Esophagus (tissue), 2 donors: ENCODE results near the gene FPR2. TPM values are rescaled to one million over a fixed set of nuclear protein-coding genes. Genes with fewer than 3 reads are reported as not detected.
"Not testable (repeated sequence)": the region's sequence is repeated elsewhere in the genome, so short reads cannot be mapped to it uniquely, and the experiment has no call there.

Experiments used
- H3K27ac ChIP-seq, 2 donors: one replicate each; pipeline ENCODE4 v1.5.1; 2013; ENCODE audit warnings: low read depth in 2 of 2, mild to moderate bottlenecking in 2 of 2, inconsistent platforms in 1 of 2, low read length in 1 of 2, moderate library complexity in 1 of 2
- H3K27me3 ChIP-seq, 2 donors: one replicate each; pipeline ENCODE4 v1.6.1; 2013; ENCODE audit warnings: low read length in 2 of 2, control low read depth in 1 of 2, mild to moderate bottlenecking in 1 of 2; ENCODE audit not compliant: insufficient read depth in 2 of 2, control insufficient read depth in 1 of 2
- H3K36me3 ChIP-seq, 2 donors: one replicate each; pipeline ENCODE4 v1.6.1; 2013; ENCODE audit warnings: low read length in 1 of 2; ENCODE audit not compliant: control insufficient read depth in 2 of 2, insufficient read depth in 2 of 2
- H3K4me1 ChIP-seq, 2 donors: one replicate each; pipeline ENCODE4 v1.6.1; 2013; ENCODE audit warnings: low read length in 1 of 2; ENCODE audit not compliant: control insufficient read depth in 2 of 2, insufficient read depth in 2 of 2
- H3K4me3 ChIP-seq, 2 donors: one replicate each; pipeline ENCODE4 v1.5.1; 2013; ENCODE audit warnings: low read length in 2 of 2, mild to moderate bottlenecking in 2 of 2, low read depth in 1 of 2, moderate library complexity in 1 of 2
- H3K9me3 ChIP-seq, 2 donors: one replicate each; pipeline ENCODE4 v1.6.1; 2013; ENCODE audit warnings: mild to moderate bottlenecking in 2 of 2, low read depth in 1 of 2, low read length in 1 of 2, moderate library complexity in 1 of 2; ENCODE audit not compliant: control insufficient read depth in 2 of 2, insufficient read depth in 1 of 2
- WGBS, 2 donors: extraction: QIAGEN DNeasy Blood & Tissue Kit; methylation state at CpG; one replicate each; pipeline ENCODE4 v1.1.7; 2013; 5-methylcytosine and 5-hydroxymethylcytosine counted together
- polyA plus RNA-seq, 2 donors: library from polyadenylated mRNA; stranded (reverse); fragments of 200-250 nt; gene quantifications; one replicate each; pipeline ENCODE4 v1.2.3, GENCODE V29; 2013
- donor health status: healthy with polysubstance abuse.
- donor health status: Bipolar disorder and iron deficiency.

FPR2 gene
- polyA plus RNA-seq, 2 donors, result 0.04 to 0.12 TPM

DNA sequence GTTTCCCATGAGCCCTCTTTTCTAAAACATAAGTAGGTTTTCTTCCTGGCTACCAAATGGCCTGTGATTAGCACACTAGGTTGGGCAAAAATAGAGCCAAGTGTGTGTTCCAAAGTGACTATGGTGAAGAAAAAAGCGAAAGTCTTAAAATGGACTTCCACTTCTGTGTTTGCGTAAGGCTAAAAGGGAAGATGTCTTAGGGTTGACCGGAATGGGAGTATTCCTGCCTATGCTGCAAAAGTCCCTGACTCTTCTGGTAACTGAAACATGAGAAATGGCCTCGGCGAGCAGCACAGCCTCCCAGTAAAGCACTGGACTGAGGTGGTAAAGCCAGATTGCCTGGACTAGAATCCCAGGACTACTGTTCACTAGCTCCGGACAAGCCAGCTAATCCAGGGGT lies 6.9 kb upstream of the FPR2 start:
- Histone ChIP-seq H3K27ac (no peak overlapping the region), H3K4me3 (no peak overlapping the region), H3K9me3 (peaks cover 0 to 2% of the 10 kb centered on the region in 2 donors), H3K27me3 (peaks cover 0 to 3% of the 10 kb centered on the region in 2 donors), H3K36me3 (no peaks in the 10 kb centered on the region), H3K4me1 (no peaks in the 10 kb centered on the region)
- WGBS, 2 donors, result 86 to 92% methylated on average over 6 of the region's 6 CpGs

DNA sequence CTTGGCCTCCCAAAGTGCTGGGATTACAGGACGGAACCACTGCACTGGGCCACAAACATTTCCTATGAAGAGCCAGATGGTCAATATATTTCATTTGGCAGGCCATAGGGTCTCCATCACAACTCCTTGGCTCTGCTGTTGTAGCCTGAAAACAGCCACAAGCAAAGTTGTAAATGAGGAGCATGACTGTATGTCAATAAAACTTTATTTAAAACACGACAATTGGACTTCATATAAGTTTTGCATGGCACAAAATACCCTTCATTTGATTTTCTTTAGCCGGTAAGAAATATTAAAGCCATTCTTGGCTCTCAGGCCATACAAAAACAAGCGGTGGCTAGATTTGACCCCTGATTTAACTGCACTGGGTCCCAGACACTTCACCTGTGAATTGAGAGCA lies 6.2 kb upstream of the FPR2 start:
- Histone ChIP-seq H3K4me3 (no peak overlapping the region), H3K27ac (no peak overlapping the region), H3K36me3 (no peaks in the 10 kb centered on the region), H3K4me1 (no peaks in the 10 kb centered on the region), H3K27me3 (peaks cover 0 to 3% of the 10 kb centered on the region in 2 donors), H3K9me3 (peaks cover 0 to 2% of the 10 kb centered on the region in 2 donors)
- 77 to 78% methylated on average over 4 of the region's 4 CpGs for WGBS, 2 donors

DNA sequence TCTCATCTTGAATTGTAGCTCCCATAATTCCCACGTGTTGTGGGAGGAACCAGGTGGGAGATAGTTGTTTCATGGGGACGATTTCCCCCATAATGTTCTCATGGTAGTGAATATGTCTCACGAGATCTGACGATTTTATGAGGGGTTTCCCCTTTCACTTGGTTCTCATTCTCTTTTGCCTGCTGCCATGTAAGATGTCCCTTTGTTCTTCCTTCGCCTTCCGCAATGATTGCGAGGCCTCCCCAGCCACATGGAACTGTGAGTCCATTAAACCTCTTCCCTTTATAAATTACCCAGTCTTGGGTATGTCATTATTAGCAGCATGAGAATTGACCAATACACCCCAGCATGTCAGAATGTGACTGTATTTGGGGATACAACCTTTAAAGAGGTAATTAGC lies 5.4 kb upstream of the FPR2 start:
- Histone ChIP-seq H3K27ac (no peak overlapping the region), H3K36me3 (no peaks in the 10 kb centered on the region), H3K9me3 (peaks cover 0 to 2% of the 10 kb centered on the region in 2 donors), H3K4me1 (no peaks in the 10 kb centered on the region), H3K4me3 (no peak overlapping the region), H3K27me3 (peaks cover 0 to 3% of the 10 kb centered on the region in 2 donors)
- WGBS, 2 donors, result 78 to 86% methylated on average over 7 of the region's 7 CpGs

DNA sequence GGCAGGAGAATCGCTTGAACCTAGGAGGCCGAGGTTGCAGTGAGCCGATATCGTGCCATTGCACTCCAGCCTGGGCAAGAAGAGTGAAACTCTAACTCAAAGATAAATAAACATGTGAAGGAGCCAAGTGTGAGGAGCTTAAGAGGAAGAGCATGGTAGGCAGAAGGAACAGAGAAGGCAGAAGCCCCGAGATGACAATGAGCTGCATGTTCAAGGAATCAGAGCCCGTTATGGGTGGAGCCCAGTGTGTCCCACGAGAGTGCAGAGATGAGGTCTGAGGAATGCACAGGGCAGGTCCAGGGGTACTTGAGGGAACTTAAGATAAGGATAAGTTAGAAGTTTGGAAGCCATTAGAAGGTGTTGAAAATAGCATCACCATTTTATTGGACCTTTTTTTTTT lies 716 bp downstream of the FPR2 start:
- H3K4me3 ChIP-seq, result no peak overlapping the region
- H3K4me1 ChIP-seq, result no peaks in the 10 kb centered on the region
- no peaks in the 10 kb centered on the region for H3K36me3 ChIP-seq
- WGBS, 2 donors, result 84 to 85% methylated on average over 7 of the region's 7 CpGs
- H3K9me3 ChIP-seq, result peaks cover 0 to 4% of the 10 kb centered on the region in 2 donors
- peaks cover 0 to 1% of the 10 kb centered on the region in 2 donors for H3K27me3 ChIP-seq
- H3K27ac ChIP-seq, result no peak overlapping the region

GRCh38 chr19:51765086-51765485 lies 4.1 kb downstream of the FPR2 start:
- H3K27ac ChIP-seq, result no peak overlapping the region
- H3K27me3 ChIP-seq, result no peaks in the 10 kb centered on the region
- H3K9me3 ChIP-seq, result peaks cover 0 to 4% of the 10 kb centered on the region in 2 donors
- WGBS, 2 donors, result 45 to 50% methylated on average over 5 of the region's 5 CpGs
- H3K36me3 ChIP-seq, result no peaks in the 10 kb centered on the region
- no peak overlapping the region for H3K4me3 ChIP-seq
- no peaks in the 10 kb centered on the region for H3K4me1 ChIP-seq

GRCh38 chr19:51766461-51766860 lies 5.5 kb downstream of the FPR2 start:
- Histone ChIP-seq H3K36me3 (no peaks in the 10 kb centered on the region), H3K4me3 (no peak overlapping the region), H3K27me3 (peaks cover 0 to 2% of the 10 kb centered on the region in 2 donors), H3K27ac (no peak overlapping the region), H3K9me3 (peaks cover 0 to 3% of the 10 kb centered on the region in 2 donors), H3K4me1 (no peaks in the 10 kb centered on the region)
- WGBS, 2 donors, result 66% methylated on average over 5 of the region's 5 CpGs

DNA sequence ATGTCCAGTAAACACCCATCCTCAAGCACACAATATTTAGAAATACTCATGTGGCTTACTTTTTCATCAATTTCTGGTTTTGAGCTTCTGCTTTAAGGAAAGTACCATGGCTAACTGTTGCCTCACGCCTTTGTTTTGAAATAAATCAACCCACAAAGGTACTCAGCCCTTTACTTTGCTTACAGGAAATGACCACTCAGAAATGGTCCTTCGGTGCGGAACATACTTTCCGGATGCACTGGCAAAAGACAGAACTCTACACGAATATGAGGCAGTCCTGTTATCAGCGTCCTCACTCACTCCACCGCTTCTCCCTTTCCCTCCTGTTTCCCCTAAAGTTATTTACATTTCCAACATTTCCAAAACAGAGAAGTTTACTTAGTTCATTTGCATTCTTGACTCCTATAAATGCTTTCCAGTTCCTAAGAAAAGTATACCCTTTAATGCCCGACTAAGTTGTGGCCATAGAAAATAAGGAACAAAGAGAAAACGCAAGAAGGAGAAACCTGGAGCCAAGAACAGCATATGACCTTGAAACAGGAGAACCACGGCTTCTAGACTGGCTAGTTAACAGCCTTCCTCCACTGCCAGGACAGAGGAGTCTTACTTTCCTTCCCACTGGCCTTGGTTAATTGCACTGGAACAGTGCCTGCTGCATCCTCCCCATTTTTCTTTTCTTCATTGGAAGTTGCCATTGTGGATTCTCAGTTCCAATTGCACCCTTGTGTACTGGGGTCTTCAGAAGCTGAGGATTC lies 10.6 kb downstream of the FPR2 start:
- Histone ChIP-seq H3K27me3 (peaks cover 0 to 2% of the 10 kb centered on the region in 2 donors), H3K4me3 (no peak overlapping the region), H3K4me1 (no peaks in the 10 kb centered on the region), H3K9me3 (no peaks in the 10 kb centered on the region), H3K36me3 (no peaks in the 10 kb centered on the region), H3K27ac (no peak overlapping the region)
- WGBS, 2 donors, result 56 to 59% methylated on average over 10 of the region's 10 CpGs

GRCh38 chr19:51772977-51773376 lies 12.0 kb downstream of the FPR2 start:
- H3K36me3 ChIP-seq, result no peaks in the 10 kb centered on the region
- WGBS, 2 donors, result 52 to 67% methylated on average over 6 of the region's 6 CpGs
- H3K9me3 ChIP-seq, result no peaks in the 10 kb centered on the region
- H3K4me3 ChIP-seq, result no peak overlapping the region
- peaks cover 0 to 2% of the 10 kb centered on the region in 2 donors for H3K27me3 ChIP-seq
- no peak overlapping the region for H3K27ac ChIP-seq
- H3K4me1 ChIP-seq, result no peaks in the 10 kb centered on the region

- WGBS, 2 donors, result 78 to 94% methylated on average over 1 of the region's 1 CpG
Measured at GRCh38 chr19:51776561-51776960, 15.6 kb downstream of the FPR2 start.

More at GRCh38 chr19:51776561-51776960, 15.6 kb downstream of the FPR2 start:
- not testable (repeated sequence) for H3K9me3 ChIP-seq, H3K4me3 ChIP-seq, H3K36me3 ChIP-seq, H3K4me1 ChIP-seq, H3K27ac ChIP-seq, H3K27me3 ChIP-seq
